Osteoblast (primary cell): ENCODE data around the gene TOP2B. TPM values are rescaled to one million over a fixed set of nuclear protein-coding genes. Genes with fewer than 3 reads are reported as not detected.
A peak's percentile ranks its signal among the peaks of the same experiment; 100 is the strongest.

Experiments
- DNase-seq: peaks from one replicate; pipeline ENCODE4 v3.0.0; 2011; ENCODE audit warnings: low spot score, mixed read lengths; ENCODE audit not compliant: insufficient read length; ENCODE audit errors: missing footprints
- H2AFZ ChIP-seq: 2 replicates; pipeline ENCODE4 v1.6.0; 2011; ENCODE audit warnings: mild to moderate bottlenecking, low read length
- H3K27ac ChIP-seq: 2 replicates; pipeline ENCODE4 v1.5.1; 2011; ENCODE audit warnings: mild to moderate bottlenecking, low read depth, low read length, moderate library complexity
- H3K27me3 ChIP-seq: 2 replicates; pipeline ENCODE4 v1.6.0; 2012; ENCODE audit warnings: mild to moderate bottlenecking, control low read depth, inconsistent platforms, low read length, moderate library complexity; ENCODE audit not compliant: insufficient read depth
- H3K36me3 ChIP-seq: 2 replicates; pipeline ENCODE4 v1.5.1; 2011; ENCODE audit warnings: mild to moderate bottlenecking, low read length, control low read depth, moderate library complexity; ENCODE audit not compliant: insufficient read depth
- H3K4me1 ChIP-seq: 2 replicates; pipeline ENCODE4 v1.5.1; 2011; ENCODE audit warnings: mild to moderate bottlenecking, low read length, control low read depth, moderate library complexity; ENCODE audit not compliant: insufficient read depth
- H3K4me2 ChIP-seq: 2 replicates; pipeline ENCODE4 v1.6.0; 2011; ENCODE audit warnings: mild to moderate bottlenecking, low read length; ENCODE audit not compliant: insufficient read depth
- H3K4me3 ChIP-seq: fragments of 200-600 bp; sonication (generic); 3 replicates; pipeline ENCODE4 v1.5.1; 2012; ENCODE audit warnings: mild to moderate bottlenecking, low read length, inconsistent platforms; ENCODE audit not compliant: insufficient read depth
- H3K79me2 ChIP-seq: 2 replicates; pipeline ENCODE4 v1.6.0; 2012; ENCODE audit warnings: mild to moderate bottlenecking, low read length, control low read depth, inconsistent platforms; ENCODE audit not compliant: insufficient read depth
- H3K9me3 ChIP-seq: 2 replicates; pipeline ENCODE4 v1.5.1; 2011; ENCODE audit warnings: low read depth, low read length, control low read depth
- H4K20me1 ChIP-seq: 2 replicates; pipeline ENCODE4 v1.6.0; 2012; ENCODE audit warnings: mild to moderate bottlenecking, low read length, control low read depth; ENCODE audit not compliant: insufficient read depth
- CTCF ChIP-seq: IDR thresholded peaks from 2 replicates; pipeline ENCODE4 v1.5.1; 2011; ENCODE audit warnings: mild to moderate bottlenecking, low read depth, low read length, moderate library complexity; ENCODE audit errors: extremely low read depth
- total RNA-seq: library from RNA; depleted of rRNA; stranded (reverse); fragments of >200 nt; gene quantifications from 2 replicates; pipeline ENCODE4 v1.2.3, GENCODE V29; 2012

The TOP2B gene
- total RNA-seq, 1 donor: 71.7 TPM

GRCh38 chr3:25592510-25592968 is 72.2 kb downstream of the TOP2B start:
- TF ChIP-seq CTCF: peak; percentile 66
- Histone ChIP-seq H3K27me3 (no peaks in the 10 kb centered on the region), H3K4me3 (no peak overlapping the region), H3K4me2 (peak overlapping the region; percentile 49), H2AFZ (peak overlapping the region; percentile 38), H3K36me3 (peaks cover 14% of the 10 kb centered on the region), H3K4me1 (peaks cover 23% of the 10 kb centered on the region), H3K27ac (peak overlapping the region; percentile 78), H3K79me2 (no peaks in the 10 kb centered on the region), H4K20me1 (no peaks in the 10 kb centered on the region), H3K9me3 (no peaks in the 10 kb centered on the region)
- DNase-seq: no peak

GRCh38 chr3:25589783-25590258 is 74.9 kb downstream of the TOP2B start:
- Histone ChIP-seq H3K79me2 (no peaks in the 10 kb centered on the region), H2AFZ (no peak overlapping the region), H3K4me3 (no peak overlapping the region), H3K27ac (peak overlapping the region; percentile 20), H3K36me3 (no peaks in the 10 kb centered on the region), H3K27me3 (no peaks in the 10 kb centered on the region), H3K4me2 (no peak overlapping the region), H4K20me1 (no peaks in the 10 kb centered on the region), H3K4me1 (peaks cover 30% of the 10 kb centered on the region), H3K9me3 (no peaks in the 10 kb centered on the region)
- DNase-seq: no peak
- no peak for TF ChIP-seq CTCF

- H3K4me2 ChIP-seq: no peak overlapping the region
- H2AFZ ChIP-seq: no peak overlapping the region
- H3K36me3 ChIP-seq: no peaks in the 10 kb centered on the region
These were observed 75.5 kb downstream of the TOP2B start for GRCh38 chr3:25589104-25589782.

More at GRCh38 chr3:25589104-25589782, 75.5 kb downstream of the TOP2B start:
- Histone ChIP-seq H4K20me1 (no peaks in the 10 kb centered on the region), H3K4me3 (no peak overlapping the region), H3K9me3 (no peaks in the 10 kb centered on the region), H3K27me3 (no peaks in the 10 kb centered on the region), H3K27ac (peak overlapping the region; percentile 48), H3K79me2 (no peaks in the 10 kb centered on the region), H3K4me1 (peaks cover 32% of the 10 kb centered on the region)
- DNase-seq: no peak
- TF ChIP-seq CTCF: no peak
